OCI-LY7 (cell line): Measurements from ENCODE around the gene NUDT3.

Source experiments
- EZH2phosphoT487 ChIP-seq: fragments of 200-600 bp; sonication (generic); IDR thresholded peaks from 2 replicates; pipeline ENCODE4 v1.6.1; 2018; ENCODE audit warnings: low read depth, borderline replicate concordance, mild to moderate bottlenecking, mixed run types, antibody characterized with exemption, low read length, moderate library complexity, mixed read lengths
- TF ChIP-seq, protein P1 (sequence below): fragments of 200-600 bp; sonication (generic); conservative IDR thresholded peaks from 2 replicates; pipeline ENCODE4 v1.5.1; 2014; ENCODE audit warnings: mild to moderate bottlenecking, antibody characterized with exemption, low read length, moderate library complexity, mixed read lengths

DNA sequence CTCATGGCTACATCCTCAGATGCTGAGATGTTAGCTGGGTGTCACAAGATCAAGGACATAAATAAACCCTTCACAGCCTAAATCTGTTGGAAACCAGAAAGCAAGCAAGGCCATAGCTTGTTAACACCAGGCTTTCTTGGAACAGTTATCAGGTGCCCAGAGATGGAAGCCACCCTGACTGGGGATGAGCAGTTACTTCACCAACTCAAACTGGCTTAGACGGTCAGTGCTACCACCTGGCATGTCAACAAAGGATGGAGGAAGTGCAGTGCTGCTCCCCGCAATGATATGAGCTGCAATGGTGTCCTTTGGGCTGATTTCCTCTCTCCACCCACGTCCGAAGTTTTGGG, 114.7 kb downstream of the NUDT3 start:
- TF ChIP-seq, protein P1, sequence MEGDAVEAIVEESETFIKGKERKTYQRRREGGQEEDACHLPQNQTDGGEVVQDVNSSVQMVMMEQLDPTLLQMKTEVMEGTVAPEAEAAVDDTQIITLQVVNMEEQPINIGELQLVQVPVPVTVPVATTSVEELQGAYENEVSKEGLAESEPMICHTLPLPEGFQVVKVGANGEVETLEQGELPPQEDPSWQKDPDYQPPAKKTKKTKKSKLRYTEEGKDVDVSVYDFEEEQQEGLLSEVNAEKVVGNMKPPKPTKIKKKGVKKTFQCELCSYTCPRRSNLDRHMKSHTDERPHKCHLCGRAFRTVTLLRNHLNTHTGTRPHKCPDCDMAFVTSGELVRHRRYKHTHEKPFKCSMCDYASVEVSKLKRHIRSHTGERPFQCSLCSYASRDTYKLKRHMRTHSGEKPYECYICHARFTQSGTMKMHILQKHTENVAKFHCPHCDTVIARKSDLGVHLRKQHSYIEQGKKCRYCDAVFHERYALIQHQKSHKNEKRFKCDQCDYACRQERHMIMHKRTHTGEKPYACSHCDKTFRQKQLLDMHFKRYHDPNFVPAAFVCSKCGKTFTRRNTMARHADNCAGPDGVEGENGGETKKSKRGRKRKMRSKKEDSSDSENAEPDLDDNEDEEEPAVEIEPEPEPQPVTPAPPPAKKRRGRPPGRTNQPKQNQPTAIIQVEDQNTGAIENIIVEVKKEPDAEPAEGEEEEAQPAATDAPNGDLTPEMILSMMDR = no peak
- no peak for TF ChIP-seq EZH2phosphoT487
